NCI-H146 (cell line): ENCODE data around the gene UGDH.
"Not testable (repeated sequence)": the region's sequence is repeated elsewhere in the genome, so short reads cannot be mapped to it uniquely, and the experiment has no call there.

ENCODE experiments used
- DNase-seq: peaks from one replicate; lab custom pipeline; 2025; lab: John Stamatoyannopoulos, UW

The UGDH gene

DNA sequence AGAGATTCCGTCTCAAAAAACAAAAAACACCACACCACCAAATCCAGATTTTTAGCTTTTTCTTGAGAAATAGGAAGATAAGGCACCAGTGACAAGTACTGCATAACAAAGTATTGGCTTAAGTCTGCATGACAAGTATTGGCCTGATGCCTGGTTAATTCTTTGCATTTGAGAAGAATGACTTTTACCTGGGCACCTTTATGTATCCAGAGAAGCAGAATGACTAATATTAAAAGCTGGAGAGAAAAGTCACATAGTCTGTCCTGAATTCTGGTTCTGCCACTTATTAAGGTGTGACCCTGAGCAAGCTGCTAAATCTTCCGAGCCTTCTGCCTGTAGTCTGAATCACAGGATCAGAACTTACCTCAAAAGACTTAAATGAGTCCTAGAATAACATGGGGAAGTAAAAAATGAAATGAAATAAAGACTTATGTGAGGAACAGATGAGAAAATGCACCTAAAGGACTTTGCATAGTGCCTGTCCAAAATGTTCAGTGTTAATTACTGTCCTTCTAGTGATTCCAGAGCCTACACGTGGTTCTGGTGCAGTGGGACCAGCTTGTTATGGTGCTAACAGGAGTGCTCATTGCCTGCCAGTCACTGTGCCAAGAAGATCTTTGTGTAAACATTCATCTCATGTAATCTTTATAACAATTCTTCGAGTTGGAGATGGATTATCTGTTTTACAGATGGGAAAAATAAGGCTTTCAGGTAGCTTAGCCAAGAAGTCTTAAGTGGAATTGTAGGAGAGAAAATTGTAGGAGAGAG lies 31.6 kb downstream of the UGDH start:
- no peak for DNase-seq

DNA sequence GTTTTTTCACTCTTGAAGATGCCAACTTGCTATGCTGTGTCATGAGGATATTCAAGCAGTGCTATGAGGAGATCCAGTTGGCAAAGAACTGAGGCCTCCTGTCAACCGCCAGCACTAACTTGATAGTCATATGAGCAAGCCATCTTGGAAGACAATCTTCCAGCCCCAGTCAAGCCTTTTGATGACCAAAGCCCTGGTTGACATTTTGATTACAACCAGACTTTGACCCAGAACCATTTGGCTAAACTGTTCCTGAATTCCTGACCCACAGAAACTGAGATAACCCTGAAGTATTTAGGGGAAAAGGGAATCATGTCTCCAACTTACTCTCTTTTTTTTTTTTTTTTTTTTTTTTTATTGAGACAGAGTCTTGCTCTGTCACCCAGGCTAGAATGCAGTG lies 32.9 kb downstream of the UGDH start:
- DNase-seq, result no peak

DNA sequence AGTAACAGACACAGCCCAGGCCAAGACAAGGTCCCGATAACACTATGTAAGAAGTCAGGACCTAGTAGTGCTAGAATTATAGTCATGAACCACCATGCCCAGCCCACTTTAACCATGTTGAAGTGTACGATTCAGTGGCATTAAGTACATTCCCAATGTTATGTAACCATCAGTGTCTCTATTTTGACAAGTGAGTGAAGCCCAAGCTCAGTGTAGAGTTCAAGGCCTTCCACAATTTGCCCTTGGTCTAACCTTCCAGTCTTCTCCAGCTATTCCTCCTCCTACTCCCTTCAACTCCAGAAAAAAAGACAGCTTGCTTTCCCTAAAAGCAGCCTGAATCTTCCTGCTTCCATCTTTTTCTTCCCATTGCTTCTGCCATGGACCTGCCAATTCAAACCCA lies 36.9 kb downstream of the UGDH start:
- no peak for DNase-seq

DNA sequence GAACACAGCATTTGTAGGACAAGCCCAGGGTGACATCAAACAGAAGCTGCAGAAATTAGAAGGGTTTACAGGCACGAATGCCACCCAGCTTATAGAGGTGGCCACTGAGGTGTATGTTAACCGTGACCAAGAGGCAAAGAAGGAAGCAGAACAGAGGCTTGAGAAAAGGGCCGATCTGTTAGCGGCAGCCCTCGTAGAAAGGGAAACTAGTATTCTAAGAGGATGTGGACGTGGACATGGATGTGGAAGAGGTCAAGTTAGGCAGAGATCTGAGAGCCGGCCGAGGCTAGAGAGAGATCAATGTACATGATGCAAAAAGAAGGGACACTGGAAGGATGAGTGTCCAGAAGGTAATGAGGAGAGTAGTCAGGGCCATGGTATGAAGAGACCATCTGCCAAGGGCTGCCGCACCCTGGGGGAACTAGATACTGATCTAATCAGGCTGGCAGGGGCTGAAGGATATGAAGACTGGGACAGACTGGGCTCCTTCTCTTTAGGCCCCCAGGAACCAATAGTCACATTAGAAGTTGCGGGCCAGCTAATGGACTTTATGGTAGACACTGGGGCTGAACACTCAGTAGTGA lies 40.9 kb downstream of the UGDH start:
- DNase-seq, result no peak

DNA sequence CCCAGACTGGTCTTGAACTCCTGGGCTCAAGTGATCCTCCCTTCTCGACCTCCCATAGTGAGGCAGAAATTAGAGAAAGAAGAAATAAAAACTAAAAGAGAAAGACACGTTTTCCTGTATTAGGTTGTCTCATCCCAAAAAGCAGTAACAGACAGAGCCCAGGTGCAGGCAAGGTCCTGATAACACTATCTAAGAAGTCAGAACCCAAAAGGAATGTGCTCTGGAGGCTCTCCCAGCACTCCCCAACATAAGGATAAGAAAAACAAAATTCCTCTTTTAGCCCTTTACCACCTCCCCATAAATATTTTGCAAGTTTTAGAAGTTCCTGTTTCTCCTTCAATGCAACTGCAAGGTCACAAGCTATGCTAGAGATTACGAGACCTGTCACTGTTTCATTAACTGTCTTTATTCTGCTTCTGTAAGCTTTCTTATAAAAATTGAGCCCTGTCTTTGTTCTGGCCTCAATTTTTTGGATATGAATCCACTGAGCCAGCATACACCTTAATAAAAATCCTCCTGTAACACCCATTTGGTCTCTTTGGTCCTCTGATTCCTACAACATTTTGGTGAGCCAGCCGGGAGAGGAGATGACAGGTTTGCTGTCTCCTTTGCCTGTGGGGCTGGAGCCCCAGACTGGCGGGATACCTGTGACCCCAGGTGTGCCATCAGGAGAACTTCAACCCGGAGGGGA lies 42.5 kb downstream of the UGDH start:
- no peak for DNase-seq

DNA sequence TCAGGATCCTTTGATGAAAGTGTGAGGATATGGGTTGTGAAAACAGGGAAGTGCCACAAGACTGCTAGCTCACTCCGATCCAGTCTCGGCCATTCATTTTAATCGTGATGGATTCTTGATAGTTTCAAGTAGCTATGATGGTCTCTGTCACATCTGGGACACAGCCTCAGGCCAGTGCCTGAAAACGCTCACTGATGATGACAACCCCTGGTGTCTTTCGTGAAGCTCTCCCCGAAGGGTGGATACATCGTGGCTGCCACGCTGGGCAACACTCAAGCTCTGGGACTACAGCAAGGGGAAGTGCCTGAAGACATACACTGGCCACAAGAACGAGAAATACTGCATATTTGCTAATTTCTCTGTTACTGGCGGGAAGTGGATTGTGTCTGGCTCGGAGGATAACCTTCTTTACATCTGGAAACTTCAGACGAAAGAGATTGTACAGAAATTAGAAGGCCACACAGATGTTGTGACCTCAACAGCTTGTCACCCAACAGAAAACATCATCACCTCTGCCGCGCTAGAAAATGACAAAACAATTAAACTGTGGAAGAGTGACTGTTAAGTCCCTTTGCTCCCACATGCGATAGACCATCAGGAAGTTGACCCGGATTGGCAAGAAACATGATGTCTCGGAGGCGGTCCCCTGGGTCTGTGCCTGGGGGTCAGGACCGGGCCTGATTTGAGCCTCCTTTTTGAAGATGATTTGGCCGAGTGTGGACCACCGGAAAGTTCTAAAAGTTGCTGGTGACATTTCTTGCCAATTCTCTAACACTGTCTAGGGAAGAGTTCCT lies 46.1 kb downstream of the UGDH start:
- no peak for DNase-seq

DNA sequence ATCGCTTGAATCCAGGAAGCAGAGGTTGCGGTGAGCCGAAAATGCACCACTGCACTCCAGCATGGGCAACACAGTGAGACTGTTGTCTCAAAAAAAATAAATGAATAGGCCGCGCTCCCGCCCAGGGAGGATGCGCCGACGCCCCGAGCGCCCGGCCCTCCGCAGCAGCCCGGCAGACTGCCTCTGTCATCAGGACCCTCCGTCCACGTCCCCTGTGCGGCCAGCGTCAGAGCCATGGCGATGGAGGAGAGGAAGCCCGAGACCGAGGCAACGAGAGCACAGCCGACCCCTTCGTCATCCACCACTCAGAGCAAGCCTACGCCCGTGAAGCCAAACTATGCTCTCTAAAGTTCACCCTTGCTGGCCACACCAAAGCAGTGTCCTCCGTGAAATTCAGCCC lies 47.0 kb downstream of the UGDH start:
- DNase-seq, result no peak

DNA sequence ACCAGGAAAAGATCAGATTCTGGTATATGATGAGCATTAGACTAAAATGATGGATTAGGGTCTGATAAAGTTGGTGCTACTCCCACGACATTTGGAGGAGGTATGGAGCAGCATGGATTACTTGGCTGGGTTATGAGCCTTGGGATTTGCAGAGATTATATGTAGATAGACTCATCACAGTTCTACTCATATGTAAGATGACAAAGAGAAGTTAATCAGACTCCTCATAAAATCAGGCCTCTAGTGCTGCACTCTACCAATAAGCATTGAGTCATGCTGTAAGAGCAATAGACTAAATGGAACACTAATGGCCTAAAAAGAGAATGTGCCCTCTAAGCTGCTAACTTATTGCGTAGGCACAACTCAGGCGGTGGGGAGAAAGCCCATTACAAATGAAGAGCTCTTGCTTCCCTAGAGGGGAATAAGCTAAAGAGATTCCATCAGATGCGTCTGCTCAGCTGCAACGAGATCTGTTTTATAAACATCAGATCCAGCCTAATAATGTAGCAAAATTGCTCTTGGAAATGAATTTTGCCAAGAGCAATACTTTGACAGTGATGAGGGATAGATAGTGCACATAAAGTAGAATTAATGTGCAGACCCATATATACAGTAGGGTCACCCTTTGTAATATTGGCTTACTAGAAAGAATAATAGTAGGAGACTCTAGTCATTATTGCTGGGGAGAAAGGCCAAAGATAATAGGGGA lies 50.9 kb downstream of the UGDH start:
- DNase-seq, result no peak

DNA sequence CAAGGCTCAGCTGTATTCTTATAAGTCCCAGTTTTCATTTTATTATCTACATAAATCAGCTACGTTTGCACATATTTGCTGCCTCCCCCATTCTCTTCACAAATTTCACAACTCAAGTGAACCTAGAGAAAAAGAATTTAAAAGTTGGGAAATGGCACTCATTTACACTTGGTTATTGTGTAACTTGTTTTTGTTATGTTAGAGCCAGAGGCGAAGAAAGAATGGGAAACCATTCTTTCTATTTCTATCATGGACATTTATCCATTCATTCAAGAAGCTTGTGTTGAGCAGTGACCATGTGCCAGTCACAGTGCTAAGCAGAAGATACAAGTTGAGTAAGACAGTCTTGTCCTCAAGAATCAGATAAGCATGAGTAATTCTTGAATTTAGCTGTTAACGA lies 54.8 kb downstream of the UGDH start:
- DNase-seq, result no peak

DNA sequence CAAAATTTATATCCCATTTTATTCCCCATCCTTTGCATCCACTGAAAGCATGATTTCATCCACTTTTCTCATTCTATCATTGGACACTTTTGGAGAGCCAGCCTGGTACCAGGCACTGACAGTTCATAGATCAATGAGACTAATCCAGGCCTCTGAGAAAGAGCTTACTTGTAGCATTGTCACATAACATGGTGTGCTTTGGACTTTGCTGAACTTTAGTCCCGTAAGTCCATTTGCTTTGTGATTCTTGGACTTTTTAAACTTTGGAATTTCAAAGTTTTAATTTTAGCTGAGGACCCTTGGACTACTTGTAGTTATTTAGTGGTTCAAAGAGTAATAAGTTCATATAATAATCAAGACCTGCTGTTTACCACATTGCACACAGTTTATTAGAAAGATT lies 56.8 kb downstream of the UGDH start:
- no peak for DNase-seq

DNA sequence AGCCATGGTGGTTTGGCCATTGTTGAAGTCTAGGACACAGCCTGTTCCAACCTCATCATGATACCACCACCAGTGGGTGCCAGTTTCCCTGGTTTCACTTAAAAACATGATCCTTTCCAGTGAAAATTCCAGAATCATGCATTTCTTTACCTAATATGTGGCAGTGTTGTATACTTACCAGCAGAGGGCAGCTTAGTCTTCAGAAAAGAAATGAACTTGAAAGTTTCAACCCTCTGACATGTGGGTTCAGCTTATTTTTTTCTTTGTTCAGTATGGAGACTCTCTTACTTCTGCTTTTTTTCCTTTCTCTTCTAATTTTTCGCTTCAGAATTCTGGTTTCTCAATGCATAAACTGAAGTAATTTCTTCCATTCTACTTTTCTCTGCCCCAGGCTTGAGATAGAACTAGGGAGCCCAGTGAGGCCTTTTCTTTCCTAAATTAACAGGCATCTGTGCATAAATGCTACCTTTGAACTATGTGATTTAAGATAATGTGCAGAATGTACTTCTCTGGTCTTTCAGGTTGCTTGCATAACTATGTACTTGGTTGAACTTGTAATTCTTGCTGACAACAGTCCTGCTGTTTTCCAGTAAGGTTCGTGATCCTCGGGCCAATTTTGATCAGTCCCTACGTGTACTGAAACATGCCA lies 57.7 kb downstream of the UGDH start:
- DNase-seq, result peak; percentile 74

DNA sequence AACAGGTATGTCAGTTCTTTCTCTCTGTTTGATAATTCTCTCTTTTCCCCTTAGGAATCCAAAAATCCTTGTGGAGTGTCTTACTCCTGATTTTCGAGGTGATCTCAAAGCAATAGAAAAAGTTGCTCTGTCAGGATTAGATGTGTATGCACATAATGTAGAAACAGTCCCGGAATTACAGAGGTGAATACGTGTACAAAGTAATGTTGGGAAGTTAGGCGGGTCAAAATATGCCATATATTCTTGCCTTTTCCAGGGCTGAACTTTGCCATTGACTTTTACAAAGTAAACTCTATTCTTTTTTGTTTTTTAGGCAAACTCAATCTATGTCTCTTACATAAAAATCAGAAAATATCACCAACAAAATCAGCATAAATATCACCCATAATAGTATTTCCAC lies 59.8 kb downstream of the UGDH start:
- DNase-seq, result no peak

DNA sequence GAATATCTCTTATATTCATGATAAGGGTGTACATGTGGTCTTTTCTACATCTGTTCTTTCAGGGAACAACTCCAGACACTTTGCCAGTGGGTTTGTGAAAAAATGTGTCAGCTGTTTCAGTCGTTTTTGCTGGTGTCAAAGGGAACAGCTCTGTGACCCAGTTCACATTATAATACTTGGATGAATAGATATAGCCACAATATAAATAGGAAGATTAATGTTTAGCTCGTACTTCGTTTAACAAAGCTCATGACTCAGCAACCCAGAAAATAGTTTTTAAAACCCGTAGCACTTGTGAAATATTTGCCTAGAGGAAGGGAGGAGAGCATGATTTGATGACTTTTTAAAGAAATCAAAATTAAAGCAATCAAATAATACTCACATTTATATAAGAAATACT lies 60.5 kb downstream of the UGDH start:
- no peak for DNase-seq

DNA sequence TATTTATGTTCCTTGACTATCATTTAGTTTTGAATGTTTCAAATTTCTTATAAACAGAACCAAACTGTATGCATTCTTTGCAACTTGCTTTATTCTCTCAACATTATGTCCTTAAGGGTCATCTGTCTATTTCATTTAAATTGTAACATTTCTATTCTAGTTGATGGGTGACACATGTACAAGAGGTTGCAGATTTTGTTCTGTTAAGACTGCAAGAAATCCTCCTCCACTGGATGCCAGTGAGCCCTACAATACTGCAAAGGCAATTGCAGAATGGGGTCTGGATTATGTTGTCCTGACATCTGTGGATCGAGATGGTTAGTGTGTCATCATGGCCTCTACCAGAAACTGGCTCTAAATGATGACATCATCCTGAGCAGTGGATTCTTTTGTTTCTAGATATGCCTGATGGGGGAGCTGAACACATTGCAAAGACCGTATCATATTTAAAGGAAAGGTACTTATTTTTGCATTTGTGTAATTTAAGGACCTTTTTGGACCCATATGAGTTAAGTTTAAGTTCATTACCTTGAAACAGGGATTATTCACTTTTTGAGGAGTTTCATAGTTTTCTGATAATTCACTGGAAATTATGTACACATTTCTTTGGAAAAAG lies 62.2 kb downstream of the UGDH start:
- DNase-seq, result no peak

DNA sequence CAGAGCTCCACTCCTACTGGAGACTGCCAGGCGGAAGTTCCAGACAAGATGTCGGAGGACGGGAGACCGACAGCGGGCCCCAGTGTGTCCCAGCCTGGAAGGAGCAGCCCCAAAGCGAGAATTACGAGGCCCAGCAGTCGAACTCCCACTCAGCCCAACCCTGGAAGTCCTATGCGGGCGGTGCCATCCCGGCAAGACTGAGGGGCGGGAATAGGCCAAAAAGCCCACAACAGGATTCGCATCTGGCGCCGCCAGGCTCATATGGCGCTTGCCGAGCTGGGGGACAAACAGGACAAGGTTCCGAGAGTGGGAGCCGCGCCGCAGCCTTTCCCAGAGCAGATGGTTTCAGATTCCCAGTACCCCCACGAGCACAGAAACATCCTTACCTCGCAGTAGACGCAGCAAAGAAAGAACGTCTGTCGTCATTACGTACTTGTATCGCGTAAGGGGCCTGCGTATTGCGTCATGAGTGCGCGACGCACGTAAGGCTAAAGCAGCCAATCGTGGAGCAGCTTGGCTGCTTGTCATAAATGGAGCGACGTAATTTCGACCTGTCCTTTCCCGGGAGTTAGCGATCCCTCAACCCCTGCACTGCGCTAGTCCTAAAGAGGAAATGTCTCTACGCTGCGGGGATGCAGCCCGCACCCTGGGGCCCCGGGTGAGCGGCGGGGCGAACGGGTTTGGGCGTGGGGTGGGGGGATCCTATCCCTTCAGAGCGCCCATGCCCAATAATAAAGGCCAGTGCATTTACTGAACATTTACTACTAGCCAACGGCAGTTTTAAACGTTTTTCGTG lies 68.5 kb downstream of the UGDH start, which contains the start of the genes LIAS and RPL9:
TSS of gene LIAS (plus strand) at position 552 of the 796 bp plus-strand sequence. CDS start at position 614, 62 bp downstream.
TSS of gene RPL9 (minus strand) at position 418 of the 796 bp plus-strand sequence. CDS start 483 bp downstream, outside the sequence.
- DNase-seq, result peak; percentile 98

DNA sequence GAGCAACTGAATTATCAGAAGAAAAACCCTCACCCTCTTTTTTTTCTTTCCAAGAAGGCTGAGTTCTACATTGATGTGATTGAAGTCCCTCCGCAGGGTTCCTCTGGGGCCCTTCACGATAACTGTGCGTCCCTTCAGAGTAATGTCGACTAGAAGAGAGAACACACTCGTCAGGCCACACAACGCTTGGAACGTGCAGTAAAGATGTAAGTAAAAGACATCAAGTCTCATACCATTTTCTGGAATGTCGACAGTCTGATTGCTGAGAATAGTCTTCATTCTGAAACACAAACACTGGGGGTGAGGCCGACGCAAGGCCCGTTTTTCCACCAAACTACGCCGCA lies 69.1 kb downstream of the UGDH start:
- not testable (repeated sequence) for DNase-seq

DNA sequence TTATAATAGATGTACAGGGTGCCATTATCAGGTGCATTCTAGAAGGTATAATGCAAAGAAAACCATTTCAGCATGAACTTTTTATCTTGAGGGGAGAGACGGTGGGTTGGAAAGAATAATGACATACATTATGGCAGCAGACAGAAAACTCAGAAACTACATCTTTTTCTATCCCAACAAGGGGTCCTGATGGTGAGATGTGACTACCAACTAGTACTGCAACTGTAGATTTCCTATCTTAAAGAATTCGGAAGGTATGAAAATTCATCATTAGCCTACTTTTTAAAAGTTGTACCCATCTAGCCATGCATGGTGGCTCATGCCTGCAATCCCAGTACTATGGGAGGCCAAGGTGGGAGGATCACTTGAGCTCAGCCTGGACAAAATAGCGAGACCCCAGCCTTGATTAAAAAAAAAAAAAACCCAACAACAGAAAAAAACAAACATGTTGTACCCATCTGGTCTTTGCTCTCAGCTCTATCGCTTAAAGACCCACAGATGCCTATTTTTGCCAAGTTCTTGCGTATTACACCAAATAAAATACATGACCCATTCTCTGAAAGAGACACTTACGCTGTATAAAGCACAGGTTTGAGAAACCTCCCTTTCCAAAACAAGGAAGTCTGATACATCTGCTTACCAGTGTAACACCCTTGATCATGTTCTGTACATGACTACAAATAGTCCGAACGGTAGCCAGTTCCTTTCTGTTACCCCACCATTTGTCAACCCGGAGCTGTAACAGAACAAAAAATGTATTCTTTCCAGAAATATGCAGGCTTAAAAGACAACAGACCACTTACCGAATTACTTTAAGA lies 70.1 kb downstream of the UGDH start:
- DNase-seq, result no peak

DNA sequence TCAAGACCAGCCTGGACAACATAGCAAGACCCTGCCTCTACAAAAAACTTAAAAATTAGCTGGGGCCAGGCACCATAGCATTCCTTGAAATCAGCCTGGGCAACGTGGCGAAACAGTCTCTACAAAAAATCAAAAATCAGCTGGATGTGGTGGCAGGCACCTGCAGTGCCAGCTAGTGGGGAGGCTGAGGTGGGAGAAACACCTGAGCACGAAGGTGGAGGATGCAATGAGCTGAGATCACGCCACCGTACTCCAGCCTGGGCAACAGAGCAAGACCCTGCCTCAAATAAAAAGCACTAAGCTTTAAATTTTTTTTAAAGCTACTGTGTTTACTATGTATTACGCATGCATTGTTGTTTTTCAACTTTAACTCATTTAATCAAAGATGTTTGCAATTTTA lies 71.8 kb downstream of the UGDH start:
- no peak for DNase-seq

DNA sequence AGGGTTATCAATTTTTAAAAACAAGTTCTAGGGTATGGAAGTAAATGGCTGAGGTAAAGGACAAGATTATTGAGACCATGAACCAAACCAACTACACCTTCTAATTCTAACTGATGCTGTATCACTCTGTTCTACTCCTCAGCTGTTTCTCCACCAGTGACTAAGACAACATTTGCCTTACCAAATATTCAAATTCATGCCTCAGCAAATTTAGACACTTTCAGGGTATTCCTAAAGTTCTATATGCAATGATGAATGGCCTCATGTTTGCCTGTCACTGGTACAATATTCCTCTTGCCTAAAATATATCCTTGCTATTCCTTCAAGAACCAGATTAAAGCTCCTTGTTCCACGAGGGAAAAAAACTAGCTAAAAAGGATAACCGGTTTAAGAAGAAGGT lies 73.5 kb downstream of the UGDH start:
- no peak for DNase-seq
